ENCODE results near the gene MFSD6L. TPM values are rescaled to one million over a fixed set of nuclear protein-coding genes. Genes with fewer than 3 reads are reported as not detected.

The MFSD6L gene
- total RNA-seq, 1 experiment from 2014 or later, result 4.0 TPM

GRCh38 chr17:8801135-8801840 is 2.1 kb upstream of the MFSD6L start (continued):
- TF ChIP-seq ZNF281 (CRISPR knock-in tag; IDR thresholded peaks at IDR 0.05) (no peak), STAT6 (CRISPR knock-in tag; conservative IDR thresholded peaks at IDR 0.05; ENCODE audit: low read depth) (no peak), TCF7 (CRISPR knock-in tag; IDR thresholded peaks at IDR 0.05; ENCODE audit: low read depth) (no peak), ZNF416 (CRISPR knock-in tag; IDR thresholded peaks at IDR 0.05) (no peak), MLX (CRISPR knock-in tag; IDR thresholded peaks at IDR 0.05) (no peak), HMGA2 (CRISPR knock-in tag; IDR thresholded peaks at IDR 0.05) (no peak)
- TF ChIP-seq, protein P1, sequence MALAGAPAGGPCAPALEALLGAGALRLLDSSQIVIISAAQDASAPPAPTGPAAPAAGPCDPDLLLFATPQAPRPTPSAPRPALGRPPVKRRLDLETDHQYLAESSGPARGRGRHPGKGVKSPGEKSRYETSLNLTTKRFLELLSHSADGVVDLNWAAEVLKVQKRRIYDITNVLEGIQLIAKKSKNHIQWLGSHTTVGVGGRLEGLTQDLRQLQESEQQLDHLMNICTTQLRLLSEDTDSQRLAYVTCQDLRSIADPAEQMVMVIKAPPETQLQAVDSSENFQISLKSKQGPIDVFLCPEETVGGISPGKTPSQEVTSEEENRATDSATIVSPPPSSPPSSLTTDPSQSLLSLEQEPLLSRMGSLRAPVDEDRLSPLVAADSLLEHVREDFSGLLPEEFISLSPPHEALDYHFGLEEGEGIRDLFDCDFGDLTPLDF (CRISPR knock-in tag; IDR thresholded peaks at IDR 0.05), result no peak
- TF ChIP-seq, protein P2, sequence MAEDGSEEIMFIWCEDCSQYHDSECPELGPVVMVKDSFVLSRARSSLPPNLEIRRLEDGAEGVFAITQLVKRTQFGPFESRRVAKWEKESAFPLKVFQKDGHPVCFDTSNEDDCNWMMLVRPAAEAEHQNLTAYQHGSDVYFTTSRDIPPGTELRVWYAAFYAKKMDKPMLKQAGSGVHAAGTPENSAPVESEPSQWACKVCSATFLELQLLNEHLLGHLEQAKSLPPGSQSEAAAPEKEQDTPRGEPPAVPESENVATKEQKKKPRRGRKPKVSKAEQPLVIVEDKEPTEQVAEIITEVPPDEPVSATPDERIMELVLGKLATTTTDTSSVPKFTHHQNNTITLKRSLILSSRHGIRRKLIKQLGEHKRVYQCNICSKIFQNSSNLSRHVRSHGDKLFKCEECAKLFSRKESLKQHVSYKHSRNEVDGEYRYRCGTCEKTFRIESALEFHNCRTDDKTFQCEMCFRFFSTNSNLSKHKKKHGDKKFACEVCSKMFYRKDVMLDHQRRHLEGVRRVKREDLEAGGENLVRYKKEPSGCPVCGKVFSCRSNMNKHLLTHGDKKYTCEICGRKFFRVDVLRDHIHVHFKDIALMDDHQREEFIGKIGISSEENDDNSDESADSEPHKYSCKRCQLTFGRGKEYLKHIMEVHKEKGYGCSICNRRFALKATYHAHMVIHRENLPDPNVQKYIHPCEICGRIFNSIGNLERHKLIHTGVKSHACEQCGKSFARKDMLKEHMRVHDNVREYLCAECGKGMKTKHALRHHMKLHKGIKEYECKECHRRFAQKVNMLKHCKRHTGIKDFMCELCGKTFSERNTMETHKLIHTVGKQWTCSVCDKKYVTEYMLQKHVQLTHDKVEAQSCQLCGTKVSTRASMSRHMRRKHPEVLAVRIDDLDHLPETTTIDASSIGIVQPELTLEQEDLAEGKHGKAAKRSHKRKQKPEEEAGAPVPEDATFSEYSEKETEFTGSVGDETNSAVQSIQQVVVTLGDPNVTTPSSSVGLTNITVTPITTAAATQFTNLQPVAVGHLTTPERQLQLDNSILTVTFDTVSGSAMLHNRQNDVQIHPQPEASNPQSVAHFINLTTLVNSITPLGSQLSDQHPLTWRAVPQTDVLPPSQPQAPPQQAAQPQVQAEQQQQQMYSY (CRISPR knock-in tag; IDR thresholded peaks at IDR 0.05), result no peak

DNA sequence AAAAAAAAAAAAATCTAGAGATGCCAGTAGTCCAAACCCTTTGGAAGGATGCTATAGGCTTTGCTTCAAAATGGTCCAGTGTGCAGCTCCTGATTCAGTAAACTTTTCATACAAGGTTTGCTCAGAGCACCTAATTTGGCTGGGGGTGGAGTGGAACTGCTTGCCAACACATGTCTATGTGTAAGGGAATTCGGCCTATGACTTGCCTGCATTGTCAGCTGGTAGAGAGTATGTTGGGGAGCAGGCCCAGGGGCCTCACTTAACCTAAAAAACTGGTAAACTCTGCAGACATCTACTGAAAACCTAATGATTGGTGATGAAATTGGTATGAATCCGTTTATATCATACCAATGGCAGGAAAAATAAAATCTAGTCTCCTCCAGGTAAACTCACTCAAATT is 1.5 kb upstream of the MFSD6L start:
- peaks cover 27% of the 10 kb centered on the region for H3K4me1 Mint-ChIP-seq
- no peaks in the 10 kb centered on the region for H3K9me3 Mint-ChIP-seq
- no peak for ATAC-seq
- ChIA-PET POLR2A (interaction anchor here (1.4 kb wide), 1 partner anchor 88 kb away, joined by 7 read pairs; no protein-coding TSS in a partner anchor), CTCF (interaction anchor here (3.2 to 8.9 kb wide), 4 partner anchors 31 to 100 kb away, joined by 29 to 132 read pairs (median 86); no protein-coding TSS in a partner anchor)
- H3K4me3 Mint-ChIP-seq, result no peak overlapping the region
- no peaks in the 10 kb centered on the region for H3K36me3 Mint-ChIP-seq
- no peak for DNase-seq (ENCODE audit: low spot score)
- H3K27me3 Mint-ChIP-seq (ENCODE audit: low read depth), result peaks cover 4% of the 10 kb centered on the region; the same call in 1 of the 2 replicates
- H3K27ac Mint-ChIP-seq, result no peak overlapping the region
- no peak for TF ChIP-seq TP53 (CRISPR knock-in tag; IDR thresholded peaks at IDR 0.05)
- TF ChIP-seq ZNF138 (CRISPR knock-in tag; conservative IDR thresholded peaks at IDR 0.05), result no peak
- TF ChIP-seq, protein P3, sequence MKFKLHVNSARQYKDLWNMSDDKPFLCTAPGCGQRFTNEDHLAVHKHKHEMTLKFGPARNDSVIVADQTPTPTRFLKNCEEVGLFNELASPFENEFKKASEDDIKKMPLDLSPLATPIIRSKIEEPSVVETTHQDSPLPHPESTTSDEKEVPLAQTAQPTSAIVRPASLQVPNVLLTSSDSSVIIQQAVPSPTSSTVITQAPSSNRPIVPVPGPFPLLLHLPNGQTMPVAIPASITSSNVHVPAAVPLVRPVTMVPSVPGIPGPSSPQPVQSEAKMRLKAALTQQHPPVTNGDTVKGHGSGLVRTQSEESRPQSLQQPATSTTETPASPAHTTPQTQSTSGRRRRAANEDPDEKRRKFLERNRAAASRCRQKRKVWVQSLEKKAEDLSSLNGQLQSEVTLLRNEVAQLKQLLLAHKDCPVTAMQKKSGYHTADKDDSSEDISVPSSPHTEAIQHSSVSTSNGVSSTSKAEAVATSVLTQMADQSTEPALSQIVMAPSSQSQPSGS (CRISPR knock-in tag; IDR thresholded peaks at IDR 0.05; ENCODE audit: borderline replicate concordance, low read depth), result no peak
- no peak for TF ChIP-seq ZNF121 (CRISPR knock-in tag; IDR thresholded peaks at IDR 0.05)
- TF ChIP-seq CREB1 (CRISPR knock-in tag; IDR thresholded peaks at IDR 0.05), result no peak
- TF ChIP-seq ESRRA (CRISPR knock-in tag; IDR thresholded peaks at IDR 0.05; ENCODE audit: borderline replicate concordance), result no peak
- TF ChIP-seq NR1H2 (CRISPR knock-in tag; IDR thresholded peaks at IDR 0.05), result no peak
- TF ChIP-seq, protein P4, sequence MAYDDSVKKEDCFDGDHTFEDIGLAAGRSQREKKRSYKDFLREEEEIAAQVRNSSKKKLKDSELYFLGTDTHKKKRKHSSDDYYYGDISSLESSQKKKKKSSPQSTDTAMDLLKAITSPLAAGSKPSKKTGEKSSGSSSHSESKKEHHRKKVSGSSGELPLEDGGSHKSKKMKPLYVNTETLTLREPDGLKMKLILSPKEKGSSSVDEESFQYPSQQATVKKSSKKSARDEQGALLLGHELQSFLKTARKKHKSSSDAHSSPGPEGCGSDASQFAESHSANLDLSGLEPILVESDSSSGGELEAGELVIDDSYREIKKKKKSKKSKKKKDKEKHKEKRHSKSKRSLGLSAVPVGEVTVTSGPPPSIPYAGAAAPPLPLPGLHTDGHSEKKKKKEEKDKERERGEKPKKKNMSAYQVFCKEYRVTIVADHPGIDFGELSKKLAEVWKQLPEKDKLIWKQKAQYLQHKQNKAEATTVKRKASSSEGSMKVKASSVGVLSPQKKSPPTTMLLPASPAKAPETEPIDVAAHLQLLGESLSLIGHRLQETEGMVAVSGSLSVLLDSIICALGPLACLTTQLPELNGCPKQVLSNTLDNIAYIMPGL (CRISPR knock-in tag; IDR thresholded peaks at IDR 0.05), result no peak
- no peak for TF ChIP-seq PRRX2 (CRISPR knock-in tag; IDR thresholded peaks at IDR 0.05)
- no peak for TF ChIP-seq CTCF (IDR thresholded peaks at IDR 0.05)
- no peak for TF ChIP-seq GRHL2 (CRISPR knock-in tag; IDR thresholded peaks at IDR 0.05; ENCODE audit: insufficient replicate concordance, severe bottlenecking)

Data from WTC11 (cell line).